GM12865 (cell line): ENCODE measurements around the gene TNRC6B.

Experiments
- DNase-seq: peaks from one replicate; pipeline ENCODE4 v3.0.0; 2010; ENCODE audit warnings: low read depth
- H3K4me3 ChIP-seq: 2 replicates; pipeline ENCODE4 v1.5.1; 2011; ENCODE audit warnings: mild to moderate bottlenecking, low read depth, low read length, control low read depth
- CTCF ChIP-seq: IDR thresholded peaks from 2 replicates; pipeline ENCODE4 v1.5.1; 2011; ENCODE audit warnings: low read length, control low read depth, low read depth, inconsistent platforms; ENCODE audit not compliant: insufficient read depth; ENCODE audit errors: missing control alignments

Gene TNRC6B

GRCh38 chr22:40250608-40251007 lies 72.9 kb downstream of the TNRC6B start:
- TF ChIP-seq CTCF = no peak
- DNase-seq = peak; percentile 46

GRCh38 chr22:40251106-40251505 lies 73.4 kb downstream of the TNRC6B start:
- TF ChIP-seq CTCF = no peak
- H3K4me3 ChIP-seq = no peak overlapping the region
- DNase-seq = no peak

More at GRCh38 chr22:40250608-40251007, 72.9 kb downstream of the TNRC6B start:
- no peak overlapping the region for H3K4me3 ChIP-seq

GRCh38 chr22:40252146-40252545 lies 74.4 kb downstream of the TNRC6B start:
- DNase-seq = no peak
- H3K4me3 ChIP-seq = no peak overlapping the region
- TF ChIP-seq CTCF = no peak

DNA sequence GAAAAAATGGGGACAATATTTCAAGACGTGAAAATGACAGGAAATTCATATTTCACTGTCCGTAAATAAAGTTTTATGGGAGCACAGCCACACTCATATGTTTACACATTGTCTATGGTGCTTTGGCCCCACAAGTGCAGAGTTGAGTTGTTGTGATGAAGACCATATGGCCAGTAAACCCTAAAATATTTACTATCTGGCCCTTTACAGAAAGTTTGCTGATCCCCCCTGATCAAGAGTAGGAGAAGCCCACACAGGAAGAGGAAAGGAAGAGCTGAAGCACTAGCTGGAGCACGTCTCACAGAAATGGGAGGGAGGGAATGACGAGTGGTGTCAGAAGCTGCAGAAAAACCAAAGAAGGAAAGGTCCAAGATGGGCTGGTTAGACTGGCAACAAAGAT lies 78.8 kb downstream of the TNRC6B start:
- TF ChIP-seq CTCF = no peak
- no peak for DNase-seq
- H3K4me3 ChIP-seq = no peak overlapping the region

DNA sequence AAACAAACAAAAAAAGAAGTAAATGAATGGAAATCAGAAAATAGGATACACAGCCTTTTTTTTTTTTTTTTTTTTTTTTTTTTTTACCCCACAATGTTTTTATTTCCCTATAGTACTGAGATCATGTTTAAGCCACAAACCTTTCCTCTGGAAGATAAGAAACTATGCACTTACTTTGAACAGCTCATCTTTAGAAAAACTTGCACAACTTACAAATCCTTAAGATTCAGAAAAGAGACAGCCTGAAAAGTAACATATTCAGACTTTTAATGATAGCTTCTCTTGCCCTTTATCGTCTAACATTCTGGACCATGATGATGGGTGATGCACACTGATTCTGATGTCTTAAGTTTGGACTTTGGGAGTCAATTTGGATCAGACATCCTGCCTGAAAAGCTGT lies 80.3 kb downstream of the TNRC6B start:
- DNase-seq = no peak
- no peak for TF ChIP-seq CTCF
- no peak overlapping the region for H3K4me3 ChIP-seq

DNA sequence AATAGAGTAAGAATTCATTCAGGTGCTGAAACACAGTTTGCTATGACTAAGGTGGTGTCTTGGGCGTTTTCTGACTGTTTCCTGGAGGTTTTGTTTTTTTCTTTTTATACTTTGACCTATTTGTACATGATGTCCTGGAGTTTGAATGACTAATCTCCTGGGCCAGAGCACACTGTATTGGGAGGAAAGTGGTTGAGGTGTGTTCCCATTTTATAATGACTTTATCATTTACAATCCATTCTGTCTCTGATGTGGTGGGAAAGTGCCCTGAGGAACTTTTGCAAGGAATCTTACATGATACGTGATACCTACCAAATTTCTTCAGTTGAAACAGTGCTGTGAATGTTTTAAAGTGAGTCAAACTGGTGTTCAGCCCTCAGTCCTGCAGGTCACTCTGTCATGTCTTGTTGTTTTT lies 80.8 kb downstream of the TNRC6B start:
- no peak for DNase-seq
- TF ChIP-seq CTCF = no peak
- no peak overlapping the region for H3K4me3 ChIP-seq

GRCh38 chr22:40261783-40262182 lies 84.1 kb downstream of the TNRC6B start:
- TF ChIP-seq CTCF = no peak
- no peak for DNase-seq
- H3K4me3 ChIP-seq = no peak overlapping the region
